ENCODE data around the gene SCAP.

Gene SCAP

GRCh38 chr3:47412842-47413520 lies 62.8 kb downstream of the SCAP start:
- H3K27me3 ChIP-seq (ENCODE audit: insufficient read depth, low read depth, severe bottlenecking): no peaks in the 10 kb centered on the region
- no peak for DNase-seq
- H3K9me3 ChIP-seq (ENCODE audit: severe bottlenecking): no peaks in the 10 kb centered on the region
- peaks cover 81% of the 10 kb centered on the region for H3K36me3 ChIP-seq
- H3K4me3 ChIP-seq (ENCODE audit: low read depth, low read length): no peak overlapping the region
- no peak for TF ChIP-seq CTCF (IDR thresholded peaks at IDR 0.05; ENCODE audit: low read depth, low read length)
- no peak overlapping the region for H3K27ac ChIP-seq

GRCh38 chr3:47412453-47412756 lies 63.3 kb downstream of the SCAP start:
- no peak for DNase-seq
- Histone ChIP-seq H3K27ac (no peak overlapping the region), H3K9me3 (ENCODE audit: severe bottlenecking) (no peaks in the 10 kb centered on the region), H3K4me3 (ENCODE audit: low read depth, low read length) (no peak overlapping the region), H3K27me3 (ENCODE audit: insufficient read depth, low read depth, severe bottlenecking) (no peaks in the 10 kb centered on the region), H3K36me3 (peaks cover 86% of the 10 kb centered on the region)
- no peak for TF ChIP-seq CTCF (IDR thresholded peaks at IDR 0.05; ENCODE audit: low read depth, low read length)

- DNase-seq: no peak
- Histone ChIP-seq H3K27me3 (ENCODE audit: insufficient read depth, low read depth, severe bottlenecking) (no peaks in the 10 kb centered on the region), H3K27ac (no peak overlapping the region), H3K36me3 (peaks cover 86% of the 10 kb centered on the region), H3K4me3 (ENCODE audit: low read depth, low read length) (no peak overlapping the region), H3K9me3 (ENCODE audit: severe bottlenecking) (no peaks in the 10 kb centered on the region)
- no peak for TF ChIP-seq CTCF (IDR thresholded peaks at IDR 0.05; ENCODE audit: low read depth, low read length)
Measured at GRCh38 chr3:47411696-47412452, 63.9 kb downstream of the SCAP start.

GRCh38 chr3:47410801-47411646 lies 64.7 kb downstream of the SCAP start:
- no peak overlapping the region for H3K27ac ChIP-seq
- no peak for TF ChIP-seq CTCF (IDR thresholded peaks at IDR 0.05; ENCODE audit: low read depth, low read length)
- H3K36me3 ChIP-seq: peaks cover 84% of the 10 kb centered on the region
- no peak for DNase-seq
- no peaks in the 10 kb centered on the region for H3K27me3 ChIP-seq (ENCODE audit: insufficient read depth, low read depth, severe bottlenecking)
- no peak overlapping the region for H3K4me3 ChIP-seq (ENCODE audit: low read depth, low read length)
- H3K9me3 ChIP-seq (ENCODE audit: severe bottlenecking): no peaks in the 10 kb centered on the region

GRCh38 chr3:47410417-47410720 lies 65.4 kb downstream of the SCAP start:
- Histone ChIP-seq H3K27ac (no peak overlapping the region), H3K9me3 (ENCODE audit: severe bottlenecking) (no peaks in the 10 kb centered on the region), H3K27me3 (ENCODE audit: insufficient read depth, low read depth, severe bottlenecking) (no peaks in the 10 kb centered on the region), H3K36me3 (peaks cover 85% of the 10 kb centered on the region), H3K4me3 (ENCODE audit: low read depth, low read length) (no peak overlapping the region)
- no peak for TF ChIP-seq CTCF (IDR thresholded peaks at IDR 0.05; ENCODE audit: low read depth, low read length)
- DNase-seq: no peak

All from WERI-Rb-1 (cell line).